Measurements from ENCODE around the gene DACT3.

Gene DACT3

DNA sequence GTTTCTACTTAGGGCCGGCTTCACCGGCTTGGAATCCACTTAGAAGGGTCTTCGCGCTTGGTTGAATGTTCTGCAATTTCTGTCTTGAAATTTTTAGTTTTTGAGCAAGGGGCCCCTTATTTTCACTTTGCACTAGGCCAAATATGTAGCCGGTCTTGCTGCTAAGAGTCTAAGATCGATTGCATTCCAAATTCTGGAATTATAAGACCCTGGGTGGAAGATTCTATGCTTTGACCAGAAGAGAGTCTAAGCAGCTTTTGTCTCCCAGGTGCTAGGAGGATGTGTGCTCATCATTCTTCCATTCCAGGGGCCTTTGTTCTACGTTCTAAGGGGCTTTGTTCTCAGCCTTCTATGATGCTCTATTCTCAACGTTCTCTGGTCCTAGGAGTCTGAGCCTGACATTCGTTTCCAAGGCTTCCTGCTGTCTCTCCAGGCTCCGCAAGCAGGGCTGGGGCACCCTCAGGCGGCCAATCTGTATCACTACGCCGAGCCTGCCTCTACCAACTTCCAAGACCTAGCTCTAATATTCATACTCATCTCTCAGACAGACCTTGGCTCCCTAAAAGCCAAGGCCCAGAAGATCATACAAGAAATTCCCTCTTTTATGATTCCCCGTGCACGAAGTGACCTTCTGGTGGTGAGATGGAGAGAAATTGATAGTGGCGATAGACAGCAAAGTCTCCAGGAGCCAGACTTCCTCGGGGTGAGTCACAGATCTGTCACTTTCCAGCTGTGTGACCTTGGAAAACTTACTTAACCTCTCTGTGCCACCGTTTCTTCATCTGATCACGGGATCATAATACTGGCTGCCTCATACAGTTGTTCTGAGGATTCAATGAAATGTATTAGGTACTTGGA lies 982 bp upstream of the DACT3 start:
- DNase-seq: peak; percentile 61

DNA sequence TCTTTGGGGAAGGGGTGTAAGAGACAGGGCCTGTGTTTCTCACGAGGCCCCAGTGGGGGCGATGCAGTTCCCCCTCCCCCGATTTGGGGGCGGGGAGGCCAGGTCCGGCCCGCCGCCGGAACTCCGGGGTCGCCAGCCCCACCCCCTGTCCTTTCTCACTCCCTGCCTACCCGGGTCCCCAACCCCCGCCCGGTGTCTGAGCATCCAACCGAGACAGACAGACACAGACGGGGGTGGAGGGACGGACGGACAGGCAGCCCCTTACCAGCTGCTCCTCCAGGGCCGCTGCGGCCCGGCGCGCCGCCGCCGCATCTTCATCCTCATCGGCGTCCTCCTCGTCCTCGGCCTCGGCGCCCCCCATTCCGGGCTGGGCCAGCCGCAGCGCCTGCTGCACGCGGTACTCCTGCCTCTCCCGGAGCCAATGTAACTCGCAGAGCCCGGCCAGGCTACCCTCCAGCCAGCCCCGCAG lies 397 bp downstream of the DACT3 start:
- DNase-seq: no peak

- no peak for DNase-seq
Observed at GRCh38 chr19:46660008-46660517, 919 bp downstream of the DACT3 start.

GRCh38 chr19:46659151-46660007 lies 1.6 kb downstream of the DACT3 start:
- no peak for DNase-seq

DNA sequence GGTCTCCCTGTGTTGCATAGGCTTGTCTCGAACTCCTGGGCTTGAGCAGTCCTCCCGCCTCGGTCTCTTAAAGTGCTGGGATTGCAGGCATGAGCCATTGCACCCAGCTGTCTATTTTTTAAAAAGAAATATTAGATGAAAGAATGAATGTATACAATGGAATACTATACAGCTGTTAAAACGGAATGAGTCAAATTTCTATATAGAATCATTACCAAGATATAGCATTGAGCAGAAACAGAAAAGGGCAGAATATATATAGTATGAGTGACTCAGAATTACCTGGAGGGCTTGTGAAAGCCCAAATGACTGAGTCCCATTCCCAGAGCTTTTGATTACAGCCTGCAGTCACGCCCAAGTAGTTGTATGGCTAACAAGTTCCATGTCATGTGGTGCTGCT lies 4.4 kb downstream of the DACT3 start:
- DNase-seq: no peak

- no peak for DNase-seq
Observed at GRCh38 chr19:46654621-46655152, 6.3 kb downstream of the DACT3 start.

DNA sequence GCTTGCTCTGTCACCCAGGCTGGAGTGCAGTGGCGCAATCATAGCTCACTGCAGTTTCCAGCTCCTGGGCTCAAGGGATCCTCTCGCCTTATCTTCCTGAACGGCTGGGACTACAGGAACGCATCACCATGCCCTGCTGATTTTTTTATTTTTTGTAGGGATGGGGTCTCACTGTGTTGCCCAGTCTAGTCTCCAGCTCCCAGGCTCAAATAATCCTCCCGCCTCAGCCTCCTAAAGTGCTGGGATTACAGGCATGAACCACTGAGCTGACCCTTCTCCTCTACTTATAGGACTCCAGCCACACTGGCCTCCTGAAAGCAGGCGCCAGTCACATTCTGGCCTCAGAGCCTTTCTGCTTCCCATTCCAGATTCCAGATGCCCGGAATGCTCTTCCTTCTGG lies 10.5 kb downstream of the DACT3 start:
- DNase-seq: no peak

DNA sequence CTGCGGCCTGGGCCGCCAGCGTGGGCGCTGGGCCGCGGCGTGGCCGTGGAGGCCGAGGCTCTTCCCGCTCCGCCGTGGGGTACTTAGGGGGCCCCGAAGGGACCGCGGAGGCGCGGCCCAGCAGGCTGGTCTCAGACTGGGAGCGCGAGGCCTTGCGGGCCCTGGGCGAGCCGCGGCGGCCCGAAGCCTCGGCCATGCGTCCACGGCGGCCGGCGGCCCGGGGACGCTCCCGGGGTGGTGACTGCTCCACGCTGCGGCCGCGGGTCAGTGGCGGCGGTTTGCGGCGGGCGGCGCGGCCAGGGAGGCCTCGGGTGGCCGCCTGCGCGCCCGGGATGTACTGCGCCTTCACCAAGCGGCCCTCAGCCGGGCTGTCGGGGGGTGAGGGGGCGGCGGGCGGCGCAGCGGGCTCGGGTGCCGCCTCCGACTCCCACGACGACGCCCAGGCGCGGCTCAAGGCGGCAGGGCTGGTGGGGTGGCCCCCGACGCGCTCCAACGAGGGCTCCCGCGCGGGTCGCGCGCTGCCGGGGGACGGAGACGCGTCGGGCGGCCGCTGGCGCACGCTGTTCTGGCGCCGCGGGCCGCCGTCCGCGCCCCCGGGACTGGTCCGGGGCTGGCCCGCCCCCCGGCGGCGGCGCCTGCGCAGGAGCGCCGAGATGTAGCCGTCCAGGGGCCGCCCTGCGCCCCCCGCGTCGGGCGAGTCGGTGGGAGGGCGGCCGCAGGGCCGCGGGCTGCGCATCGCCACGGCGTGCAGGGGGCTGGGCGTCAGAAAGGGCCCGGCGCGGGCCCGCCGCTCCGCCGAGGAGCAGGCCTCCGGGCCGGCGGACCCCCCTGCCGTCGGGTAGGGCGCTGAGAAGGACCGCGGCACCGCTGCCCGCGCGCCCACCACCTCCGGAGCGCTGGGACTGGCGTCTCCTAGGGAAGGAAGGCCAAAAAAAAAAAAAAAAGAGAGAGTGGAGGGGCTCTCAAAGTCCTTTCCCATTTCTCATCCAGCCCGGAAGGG lies 11.7 kb downstream of the DACT3 start:
- DNase-seq: no peak

DNA sequence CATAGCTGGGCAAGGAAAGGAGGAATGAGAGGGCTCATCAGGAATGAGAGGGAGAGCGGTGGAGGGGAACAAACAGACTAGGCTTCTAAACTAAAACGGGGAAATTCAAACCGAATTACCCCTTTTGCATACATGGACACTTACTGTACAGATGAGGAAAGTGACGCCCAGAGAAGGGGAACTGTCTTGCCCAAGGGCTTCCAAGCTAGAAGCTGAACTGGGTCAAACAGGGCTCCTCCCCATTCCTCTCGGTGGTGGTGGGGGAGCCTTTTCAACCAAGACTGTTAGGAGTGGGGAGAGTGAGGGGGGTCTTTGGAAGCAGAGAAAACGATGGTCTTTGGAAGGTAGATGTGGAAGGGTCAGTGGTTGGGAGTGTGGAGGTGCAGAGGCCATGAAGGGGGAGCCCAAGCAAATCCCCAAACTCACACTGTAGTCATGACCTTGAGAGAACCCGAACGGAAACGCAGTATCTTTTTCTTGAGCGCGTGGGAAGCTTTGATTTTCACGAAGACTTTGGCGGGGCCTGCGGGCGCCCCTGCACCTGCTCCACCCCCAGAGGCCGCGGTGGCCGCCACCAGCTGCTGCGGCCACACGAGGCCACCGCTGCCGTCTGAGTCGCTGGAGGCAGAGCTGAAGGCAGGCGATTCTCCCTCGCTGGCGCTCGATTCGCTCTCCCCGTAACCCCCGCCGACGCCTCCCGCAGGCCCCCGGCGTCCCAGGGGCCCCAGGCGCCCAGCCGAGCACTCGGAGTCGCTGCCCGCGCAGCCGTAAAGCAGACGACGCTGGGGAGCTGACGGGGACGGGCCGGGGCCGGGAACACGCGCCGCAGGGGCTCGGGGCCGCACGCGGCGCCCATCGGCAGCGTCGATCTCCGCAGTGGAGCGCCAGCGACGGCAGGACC lies 12.7 kb downstream of the DACT3 start:
- DNase-seq: no peak

GRCh38 chr19:46646402-46646801 lies 14.6 kb downstream of the DACT3 start:
- DNase-seq: no peak

DNA sequence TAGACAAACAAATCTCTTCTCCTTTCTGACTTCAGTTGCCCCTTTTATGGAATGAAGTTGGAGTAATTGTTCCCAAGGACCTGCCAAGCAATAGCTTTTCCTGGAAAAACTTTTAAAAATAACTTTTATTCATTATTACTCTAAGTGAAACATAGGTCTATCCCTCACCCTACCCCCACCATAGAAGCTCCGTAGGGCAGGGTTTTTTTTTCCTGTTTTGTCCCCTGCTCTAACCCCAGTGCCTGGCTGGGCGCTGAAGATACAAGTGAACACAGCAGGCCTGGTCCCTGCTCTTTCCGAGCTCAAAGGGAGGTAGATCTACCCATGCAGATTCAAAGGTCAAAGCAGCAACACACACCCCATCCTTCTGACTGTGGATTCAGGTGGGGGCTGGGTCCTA lies 16.3 kb downstream of the DACT3 start:
- no peak for DNase-seq

- no peak for DNase-seq
Observed at GRCh38 chr19:46640656-46641055, 20.3 kb downstream of the DACT3 start.

DNA sequence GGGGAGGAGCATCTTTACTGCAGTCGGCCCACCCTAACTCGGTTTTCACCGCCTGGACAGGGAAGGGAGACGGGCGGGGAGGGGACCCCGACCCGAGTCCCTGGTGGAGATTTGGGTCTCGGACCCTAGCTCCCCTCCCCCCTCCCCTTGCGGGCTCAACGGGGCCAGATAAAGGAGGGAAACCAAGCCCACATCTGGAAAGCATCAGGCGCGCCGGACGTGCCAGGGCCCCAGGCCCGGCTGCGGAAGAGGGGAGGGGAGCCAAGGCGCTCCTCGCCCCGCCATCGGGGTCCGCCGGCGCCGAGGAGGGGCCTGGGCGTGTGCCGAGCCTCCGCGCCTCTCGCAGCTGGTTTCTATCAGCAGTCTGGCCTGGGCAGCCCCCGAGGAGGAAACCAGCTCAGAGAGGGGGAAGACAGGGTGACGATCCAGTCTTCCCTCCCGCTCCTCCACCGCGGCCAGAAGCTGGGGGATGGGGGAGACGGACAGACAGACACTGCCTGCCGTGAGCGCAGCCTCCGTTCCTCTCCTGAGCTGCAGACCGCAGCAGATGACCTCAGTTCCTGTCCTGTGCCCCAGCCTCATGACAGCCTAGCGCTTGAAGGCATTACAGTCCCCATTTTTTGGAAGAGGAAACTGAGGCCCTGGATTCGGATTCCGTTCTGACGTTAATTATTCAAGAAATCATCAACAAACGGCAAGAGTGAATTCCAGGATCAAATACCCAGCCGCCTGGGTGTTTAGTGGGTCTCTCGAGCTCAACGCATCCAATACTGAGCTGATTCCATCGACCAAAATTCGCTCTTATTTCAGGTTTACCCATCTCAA lies 21.4 kb downstream of the DACT3 start:
- DNase-seq: no peak

- DNase-seq: no peak
Observed at GRCh38 chr19:46637224-46637623, 23.8 kb downstream of the DACT3 start.

GRCh38 chr19:46635920-46636761 lies 24.8 kb downstream of the DACT3 start, which contains the start of gene GNG8:
Gene GNG8 (minus strand): TSS chr19:46636202. CDS start chr19:46634682, 1,520 bp downstream.
- no peak for DNase-seq

- DNase-seq: no peak
Observed at GRCh38 chr19:46634656-46635218, 26.2 kb downstream of the DACT3 start.

GRCh38 chr19:46634045-46634655 lies 26.8 kb downstream of the DACT3 start:
- DNase-seq: peak; percentile 95

GRCh38 chr19:46633130-46633529 lies 27.9 kb downstream of the DACT3 start:
- DNase-seq: no peak
